Breast epithelium (tissue), 3 donors: ENCODE results near the gene STK36.

ENCODE experiments used
- POLR2A ChIP-seq: fragments of 450-650 bp; IDR thresholded peaks from one replicate; pipeline ENCODE4 v1.6.1; 2016; ENCODE audit warnings: antibody characterized with exemption, mild to moderate bottlenecking, moderate library complexity
- POLR2AphosphoS5 ChIP-seq, 3 donors: sonication (generic); formaldehyde crosslinking; IDR thresholded peaks; one replicate each; pipeline ENCODE4 v1.6.1; 2017; ENCODE audit warnings: antibody characterized with exemption in 3 of 3

DNA sequence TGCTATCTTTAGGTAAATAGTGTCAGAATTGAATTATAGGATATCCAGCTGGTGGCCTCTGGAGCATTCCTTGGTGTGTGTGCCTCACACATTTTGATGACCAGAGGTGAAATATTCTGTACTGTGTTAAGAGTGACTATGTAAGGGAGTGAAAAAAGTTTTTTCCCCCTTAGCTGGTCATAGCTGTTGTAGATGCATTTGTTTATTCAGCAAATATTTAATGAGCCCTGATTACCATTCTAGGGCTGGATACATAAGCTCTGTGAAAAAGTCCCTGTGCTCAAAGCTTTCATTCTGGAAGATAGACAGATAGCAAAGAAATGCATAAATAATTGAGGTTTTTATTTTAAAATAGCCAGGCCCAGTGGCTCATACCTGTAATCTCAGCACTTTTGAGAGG lies 49.6 kb downstream of the STK36 start:
- TF ChIP-seq POLR2A (no peak), POLR2AphosphoS5 (IDR thresholded peaks at IDR 0.05) (no peak)
